CD4-positive, alpha-beta T cell (primary cell): ENCODE measurements around the gene ARVCF. TPM values are rescaled to one million over a fixed set of nuclear protein-coding genes. Genes with fewer than 3 reads are reported as not detected.

Source experiments
- ATAC-seq: fragments of 200-7000 bp; cut with Tn5 transposase; one replicate; pipeline ENCODE4 v1.10.0; 2022; ENCODE audit warnings: mild to moderate bottlenecking; ENCODE audit not compliant: poor library complexity
- CTCF ChIA-PET: fragments of 350-600 bp; sonication (Branson Sonifier 250); formaldehyde crosslinking; loops from one replicate; lab custom pipeline; 2021; ENCODE audit warnings: antibody characterized with exemption, inconsistent platforms; lab: Charles Lee
- POLR2A ChIA-PET: fragments of 350-600 bp; sonication (Branson Sonifier 250); formaldehyde crosslinking; loops from one replicate; lab custom pipeline; 2021; ENCODE audit warnings: antibody characterized with exemption, inconsistent platforms; lab: Charles Lee
- DNase-seq, 14 experiments: peaks; one replicate each; pipeline ENCODE4 v3.0.0-alpha.2; 2013 to 2020; ENCODE audit warnings: mixed read lengths in 2 of 14
- H3K27ac ChIP-seq, 2 donors: one replicate each; pipeline versions ENCODE4 v1.5.1 to v1.7.0; 2013; ENCODE audit warnings: low read length in 2 of 2, low read depth in 1 of 2, mild to moderate bottlenecking in 1 of 2
- H3K27me3 ChIP-seq, 2 experiments: 1 replicate in 1 of 2; 2 replicates in 1 of 2; pipeline versions ENCODE4 v1.6.1 to v1.7.0; 2013; ENCODE audit warnings: low read length in 2 of 2, control low read depth in 1 of 2, mild to moderate bottlenecking in 1 of 2, moderate library complexity in 1 of 2; ENCODE audit not compliant: insufficient read depth in 2 of 2, control insufficient read depth in 1 of 2
- H3K36me3 ChIP-seq: one replicate; pipeline ENCODE4 v1.6.1; 2013; ENCODE audit warnings: low read length, control low read depth; ENCODE audit not compliant: insufficient read depth
- H3K4me1 ChIP-seq: one replicate; pipeline ENCODE4 v1.6.1; 2013; ENCODE audit warnings: low read length, control low read depth; ENCODE audit not compliant: insufficient read depth
- H3K4me3 ChIP-seq: one replicate; pipeline ENCODE4 v1.5.1; 2013; ENCODE audit warnings: mild to moderate bottlenecking, low read length, moderate library complexity
- H3K9me3 ChIP-seq, 2 experiments: 1 replicate in 1 of 2; 2 replicates in 1 of 2; pipeline versions ENCODE4 v1.6.1 to v1.7.0; 2013; ENCODE audit warnings: low read length in 2 of 2, mild to moderate bottlenecking in 2 of 2, control low read depth in 1 of 2, moderate library complexity in 1 of 2; ENCODE audit not compliant: control insufficient read depth in 1 of 2, insufficient read depth in 1 of 2
- H3K27ac Mint-ChIP-seq: one replicate; pipeline ENCODE4 v1.8.0; 2020; ENCODE audit warnings: mixed read lengths
- H3K27me3 Mint-ChIP-seq: one replicate; pipeline ENCODE4 v1.8.0; 2021; ENCODE audit warnings: mixed read lengths
- H3K36me3 Mint-ChIP-seq: one replicate; pipeline ENCODE4 v1.8.0; 2021; ENCODE audit warnings: low read depth, mixed read lengths
- H3K4me1 Mint-ChIP-seq: one replicate; pipeline ENCODE4 v1.8.0; 2021; ENCODE audit warnings: low read depth, mixed read lengths
- H3K4me3 Mint-ChIP-seq: one replicate; pipeline ENCODE4 v1.8.0; 2020; ENCODE audit warnings: mild to moderate bottlenecking, mixed read lengths
- H3K9me3 Mint-ChIP-seq: one replicate; pipeline ENCODE4 v1.8.0; 2020; ENCODE audit warnings: mixed read lengths
- intact Hi-C, 2 experiments: fragments of 100-400 bp; cut with DNase I in 1 of 2; cut with micrococcal nuclease in 1 of 2; formaldehyde crosslinking; loops; one replicate each; pipeline versions ENCODE4 v1.15.1 to v1.9.0; 2023 to 2025; cut with DNase I, micrococcal nuclease
- total RNA-seq, 174 experiments: library from RNA in 2 of 174; stranded (reverse) in 2 of 174; gene quantifications; one replicate each; pipeline ENCODE4 v1.2.3 and lab custom pipeline; 2021 to 2026
- TF ChIP-seq, protein P1 (sequence below): fragments of 200-600 bp; IDR thresholded peaks from one replicate; pipeline ENCODE4 v1.8.0; 2022; ENCODE audit warnings: antibody characterized with exemption, mild to moderate bottlenecking

Gene ARVCF
- total RNA-seq, 2 experiments from 2014 or later, result 2.2 to 2.5 TPM

DNA sequence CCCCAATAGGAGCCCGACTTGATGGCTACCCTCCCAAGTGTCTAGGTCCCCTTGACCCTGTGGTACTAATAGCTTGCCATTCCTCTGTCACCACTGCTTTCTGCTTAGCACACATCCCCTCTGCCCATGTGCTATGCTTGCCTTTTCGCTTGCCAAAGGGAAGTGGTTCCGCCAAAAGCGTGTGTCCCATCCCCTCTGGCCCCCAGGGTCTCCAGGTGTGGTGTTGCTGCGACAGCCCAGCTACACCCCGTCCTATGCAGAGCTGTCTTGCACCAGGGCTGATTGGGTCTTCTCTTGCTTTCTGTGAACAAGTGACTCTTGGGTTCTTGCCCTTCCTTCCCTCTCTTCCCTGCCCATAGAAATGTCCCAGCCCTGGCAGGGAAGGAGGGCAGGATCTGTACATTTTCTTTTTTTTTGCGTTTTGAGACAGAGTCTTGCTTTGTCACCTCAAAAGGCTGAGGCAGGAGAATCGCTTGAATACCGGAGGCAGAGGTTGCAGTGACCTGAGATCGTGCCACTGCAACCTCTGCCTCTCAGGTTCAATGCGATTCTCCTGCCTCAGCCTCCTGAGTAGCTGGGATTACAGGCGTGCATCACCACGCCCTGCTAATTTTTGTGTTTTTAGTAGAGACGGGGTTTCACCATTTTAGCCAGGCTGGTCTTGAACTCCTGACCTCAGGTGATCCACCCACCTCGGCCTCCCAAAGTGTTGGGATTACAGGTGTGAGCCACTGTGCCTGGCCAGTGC lies 8.2 kb upstream of the ARVCF start:
- Mint-ChIP-seq H3K36me3 (peaks cover 4% of the 10 kb centered on the region), H3K27ac (no peak overlapping the region), H3K4me3 (peak overlapping the region; percentile 54), H3K9me3 (no peaks in the 10 kb centered on the region), H3K4me1 (peaks cover 43% of the 10 kb centered on the region), H3K27me3 (no peaks in the 10 kb centered on the region)
- no peak overlapping the region for H3K27ac ChIP-seq
- ChIA-PET POLR2A (no interaction called here), CTCF (no interaction called here)
- intact Hi-C loops, result loop anchor here in 1 of 2 experiments (5.0 kb wide), 1 partner anchor 53 kb away; no protein-coding TSS in a partner anchor
- H3K4me3 ChIP-seq, result no peak overlapping the region
- H3K9me3 ChIP-seq, result no peaks in the 10 kb centered on the region
- H3K4me1 ChIP-seq, result peaks cover 48% of the 10 kb centered on the region
- ATAC-seq (no peak), DNase-seq (no peak)
- TF ChIP-seq, protein P1, sequence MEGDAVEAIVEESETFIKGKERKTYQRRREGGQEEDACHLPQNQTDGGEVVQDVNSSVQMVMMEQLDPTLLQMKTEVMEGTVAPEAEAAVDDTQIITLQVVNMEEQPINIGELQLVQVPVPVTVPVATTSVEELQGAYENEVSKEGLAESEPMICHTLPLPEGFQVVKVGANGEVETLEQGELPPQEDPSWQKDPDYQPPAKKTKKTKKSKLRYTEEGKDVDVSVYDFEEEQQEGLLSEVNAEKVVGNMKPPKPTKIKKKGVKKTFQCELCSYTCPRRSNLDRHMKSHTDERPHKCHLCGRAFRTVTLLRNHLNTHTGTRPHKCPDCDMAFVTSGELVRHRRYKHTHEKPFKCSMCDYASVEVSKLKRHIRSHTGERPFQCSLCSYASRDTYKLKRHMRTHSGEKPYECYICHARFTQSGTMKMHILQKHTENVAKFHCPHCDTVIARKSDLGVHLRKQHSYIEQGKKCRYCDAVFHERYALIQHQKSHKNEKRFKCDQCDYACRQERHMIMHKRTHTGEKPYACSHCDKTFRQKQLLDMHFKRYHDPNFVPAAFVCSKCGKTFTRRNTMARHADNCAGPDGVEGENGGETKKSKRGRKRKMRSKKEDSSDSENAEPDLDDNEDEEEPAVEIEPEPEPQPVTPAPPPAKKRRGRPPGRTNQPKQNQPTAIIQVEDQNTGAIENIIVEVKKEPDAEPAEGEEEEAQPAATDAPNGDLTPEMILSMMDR, result no peak
- no peaks in the 10 kb centered on the region for H3K27me3 ChIP-seq
- H3K36me3 ChIP-seq, result peaks cover 11% of the 10 kb centered on the region

DNA sequence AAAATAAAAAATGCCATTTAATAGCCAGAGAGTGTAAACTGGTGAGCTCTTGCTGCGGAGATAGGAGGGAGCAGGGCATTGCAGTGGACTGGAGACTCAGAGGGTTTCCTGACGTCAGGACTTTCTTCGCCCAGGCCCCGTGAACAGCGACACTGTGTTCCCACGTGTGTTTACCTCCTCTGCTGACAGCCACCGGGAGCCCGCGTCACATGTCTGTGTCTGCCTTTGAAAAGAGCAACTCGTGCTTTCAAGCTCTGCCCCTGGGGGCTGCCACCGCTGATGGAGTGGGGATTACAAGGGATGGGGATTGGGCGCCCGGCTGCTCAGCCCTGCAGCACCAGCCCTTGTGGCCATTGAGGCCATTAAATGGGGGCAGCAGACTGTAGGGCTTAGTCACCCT lies 7.6 kb upstream of the ARVCF start:
- H3K9me3 ChIP-seq, result no peaks in the 10 kb centered on the region
- Mint-ChIP-seq H3K4me3 (peak overlapping the region; percentile 54), H3K4me1 (peaks cover 43% of the 10 kb centered on the region), H3K27ac (no peak overlapping the region), H3K9me3 (no peaks in the 10 kb centered on the region), H3K27me3 (no peaks in the 10 kb centered on the region), H3K36me3 (peaks cover 4% of the 10 kb centered on the region)
- no peaks in the 10 kb centered on the region for H3K27me3 ChIP-seq
- ChIA-PET POLR2A (no interaction called here), CTCF (no interaction called here)
- TF ChIP-seq, protein P1, result no peak
- H3K4me3 ChIP-seq, result no peak overlapping the region
- DNase-seq (no peak), ATAC-seq (no peak)
- H3K27ac ChIP-seq, result no peak overlapping the region
- H3K4me1 ChIP-seq, result peaks cover 45% of the 10 kb centered on the region
- peaks cover 9% of the 10 kb centered on the region for H3K36me3 ChIP-seq
- intact Hi-C loops, result no loop called here

DNA sequence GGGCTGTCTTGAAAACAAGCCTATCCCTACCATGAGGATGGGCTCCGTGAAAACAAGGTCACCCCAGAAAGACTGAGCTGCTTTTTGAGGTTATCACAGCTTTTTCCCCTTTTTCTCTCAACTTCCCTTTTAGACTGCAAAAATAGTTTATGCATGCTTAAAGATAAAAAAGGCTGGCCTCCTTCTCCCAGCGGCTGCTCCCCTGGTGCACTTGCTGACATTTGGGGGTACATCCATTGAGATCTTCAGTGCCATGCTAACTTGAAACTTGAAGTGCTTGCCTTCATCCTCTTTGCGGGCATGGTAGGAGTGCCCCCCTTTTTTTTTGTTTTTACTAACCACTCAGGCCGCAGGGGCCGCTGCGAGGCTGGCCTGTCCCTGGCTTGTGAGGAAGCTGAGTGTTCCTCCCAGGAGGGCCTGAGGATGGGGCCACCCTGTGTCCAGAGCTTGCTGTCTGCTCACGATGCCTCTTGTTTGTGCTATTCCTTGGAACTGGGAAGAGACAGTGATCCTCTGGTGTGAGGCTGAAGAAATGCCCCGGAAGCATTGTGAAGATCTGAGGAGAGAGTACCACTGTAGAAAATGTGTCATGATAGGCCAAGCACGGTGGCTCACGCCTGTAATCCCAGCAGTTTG lies 6.5 kb upstream of the ARVCF start:
- Histone ChIP-seq H3K9me3 (no peaks in the 10 kb centered on the region), H3K36me3 (peaks cover 8% of the 10 kb centered on the region), H3K4me3 (no peak overlapping the region), H3K27me3 (no peaks in the 10 kb centered on the region), H3K4me1 (peaks cover 41% of the 10 kb centered on the region), H3K27ac (no peak overlapping the region)
- Mint-ChIP-seq H3K27ac (peak overlapping the region; percentile 83), H3K36me3 (peaks cover 4% of the 10 kb centered on the region), H3K27me3 (no peaks in the 10 kb centered on the region), H3K4me3 (peak overlapping the region; percentile 62), H3K9me3 (no peaks in the 10 kb centered on the region), H3K4me1 (peaks cover 42% of the 10 kb centered on the region)
- CTCF ChIA-PET, result no interaction called here
- no peak for ATAC-seq
- POLR2A ChIA-PET, result no interaction called here
- intact Hi-C loops, result no loop called here
- DNase-seq, result no peak
- TF ChIP-seq, protein P1, result no peak
